A172 (cell line): ENCODE results near the gene DYRK4. TPM values are rescaled to one million over a fixed set of nuclear protein-coding genes. Genes with fewer than 3 reads are reported as not detected.

ENCODE experiments used
- DNase-seq: peaks from one replicate; pipeline ENCODE4 v3.0.0-alpha.2; 2015; ENCODE audit warnings: low spot score
- total RNA-seq: library from RNA; depleted of rRNA; stranded (reverse); fragments of >200 nt; shearing (Covaris generic); gene quantifications from 2 replicates; pipeline ENCODE4 v1.2.3, GENCODE V29; 2014

Gene DYRK4
- total RNA-seq, 1 experiment from 2014 or later: 17.6 TPM

GRCh38 chr12:4563336-4563735 lies 1.3 kb downstream of the DYRK4 start:
- DNase-seq: no peak

- no peak for DNase-seq
Observed at GRCh38 chr12:4564818-4565217, 2.8 kb downstream of the DYRK4 start.

GRCh38 chr12:4566474-4566873 lies 4.5 kb downstream of the DYRK4 start:
- no peak for DNase-seq

GRCh38 chr12:4567073-4567881 lies 5.3 kb downstream of the DYRK4 start:
- no peak for DNase-seq

DNA sequence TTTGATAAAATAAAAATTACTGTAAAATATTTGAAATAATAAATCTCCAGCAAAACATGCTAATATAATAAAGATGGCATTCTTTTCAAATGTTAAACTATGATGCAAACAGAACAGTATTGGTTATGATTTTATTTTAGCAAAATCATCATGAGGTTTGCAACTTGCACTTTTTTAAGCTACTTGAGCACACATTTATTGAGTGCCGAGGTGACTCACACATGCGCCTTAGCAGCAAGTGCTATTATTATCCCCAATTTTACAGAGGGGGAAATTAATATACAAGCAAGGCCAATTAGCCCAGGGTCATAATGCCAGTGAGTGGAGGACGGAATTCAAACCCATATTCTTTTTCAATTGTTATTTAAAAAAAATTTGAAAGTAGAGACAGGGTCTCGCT lies 7.3 kb downstream of the DYRK4 start:
- DNase-seq: no peak

GRCh38 chr12:4572680-4573079 lies 10.7 kb downstream of the DYRK4 start:
- DNase-seq: no peak

DNA sequence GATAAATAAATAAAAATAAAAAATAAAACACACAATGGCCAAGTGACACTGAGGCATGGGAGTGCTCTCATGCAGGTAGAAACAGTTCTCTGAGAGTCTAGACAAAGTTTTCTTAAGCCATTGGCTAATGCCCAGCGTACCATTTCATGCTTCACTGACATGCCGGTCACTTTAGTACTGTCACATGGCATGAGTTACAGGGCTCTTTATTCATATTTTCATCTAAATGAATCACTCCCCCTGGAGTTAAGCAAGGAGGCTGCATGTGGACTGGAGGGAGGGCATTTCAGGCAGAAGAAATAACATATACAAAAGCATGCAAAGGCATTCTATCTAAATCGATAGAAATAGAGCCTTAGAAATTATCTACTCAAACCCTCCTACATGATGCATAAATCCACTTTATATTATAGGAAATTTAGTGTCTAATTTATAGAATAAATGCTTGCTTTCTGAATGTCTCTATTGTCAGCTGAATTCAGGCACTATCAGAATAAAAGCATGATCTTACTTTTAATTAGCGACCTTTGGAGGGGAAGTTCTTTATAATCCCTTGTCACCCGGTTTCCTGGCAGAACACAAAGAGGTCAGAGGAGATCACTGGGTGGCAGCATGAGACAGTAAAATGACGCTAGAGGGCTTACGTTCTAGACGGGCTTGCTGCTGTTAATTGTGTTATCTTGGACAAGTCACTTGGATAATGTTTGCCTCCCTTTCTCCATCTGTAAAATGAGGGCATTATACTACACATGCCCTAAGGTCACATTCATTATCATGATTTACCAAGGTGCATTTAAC lies 17.5 kb downstream of the DYRK4 start:
- DNase-seq: no peak

DNA sequence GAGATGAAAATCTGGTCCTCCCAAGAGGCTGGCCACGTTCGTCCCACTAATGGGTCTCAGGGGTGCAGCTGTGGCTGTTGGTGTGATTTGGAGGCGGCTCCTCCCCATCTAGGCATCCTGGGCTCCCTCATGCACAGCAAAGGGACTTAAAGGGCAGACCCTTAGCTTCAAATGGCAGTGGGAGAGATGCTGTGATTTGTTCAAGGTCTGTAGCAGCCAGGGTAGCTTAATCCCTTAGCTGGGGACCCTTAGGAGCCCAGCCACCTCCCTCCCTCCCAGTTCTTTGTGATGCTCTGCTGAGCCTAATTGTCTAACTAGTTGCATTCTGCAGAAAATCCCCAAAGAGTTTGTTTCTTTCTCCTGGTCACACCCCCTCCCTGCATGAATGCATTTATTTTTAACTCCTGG lies 18.3 kb downstream of the DYRK4 start:
- DNase-seq: no peak

DNA sequence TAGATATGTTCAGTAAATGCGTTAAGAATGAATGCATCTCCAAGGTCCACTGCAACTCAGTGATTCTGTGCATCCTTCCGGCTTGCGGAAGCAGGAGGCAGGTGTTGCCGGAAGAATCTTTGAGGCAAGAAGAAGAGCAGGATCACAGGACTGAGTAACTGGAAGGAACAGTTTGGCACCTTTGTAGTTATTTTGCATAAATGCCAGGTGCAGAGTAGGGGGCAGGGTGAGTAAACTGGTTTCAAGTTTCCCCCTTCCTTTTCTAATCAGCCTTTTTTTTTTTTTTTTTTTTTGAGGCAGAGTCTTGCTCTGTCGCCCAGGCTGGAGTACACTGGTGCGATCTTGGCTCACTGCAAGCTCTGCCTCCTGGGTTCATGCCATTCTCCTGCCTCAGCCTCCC lies 22.3 kb downstream of the DYRK4 start:
- no peak for DNase-seq

GRCh38 chr12:4584896-4585295 lies 22.9 kb downstream of the DYRK4 start:
- DNase-seq: no peak

DNA sequence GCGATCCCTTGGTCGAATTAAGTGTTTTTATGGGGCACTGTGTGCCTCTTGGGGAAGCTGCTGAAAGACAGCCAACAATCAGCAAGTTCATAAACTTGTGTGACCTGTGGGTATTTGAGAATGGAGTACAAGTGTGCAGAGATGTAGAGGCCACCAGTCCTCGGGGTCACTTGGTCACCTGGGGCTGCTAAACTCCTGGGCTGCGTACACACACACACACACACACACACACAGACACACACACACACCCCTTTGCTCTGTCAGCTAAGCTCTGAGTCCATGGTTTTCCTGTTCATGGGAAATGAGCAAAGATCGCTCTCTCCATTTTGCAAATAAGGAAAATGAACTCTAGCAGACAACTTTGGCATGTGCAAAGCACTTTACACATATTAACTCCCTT lies 24.5 kb downstream of the DYRK4 start:
- no peak for DNase-seq

- DNase-seq: no peak
Observed at GRCh38 chr12:4587108-4587507, 25.1 kb downstream of the DYRK4 start.

GRCh38 chr12:4588916-4589315 lies 26.9 kb downstream of the DYRK4 start:
- DNase-seq: no peak

DNA sequence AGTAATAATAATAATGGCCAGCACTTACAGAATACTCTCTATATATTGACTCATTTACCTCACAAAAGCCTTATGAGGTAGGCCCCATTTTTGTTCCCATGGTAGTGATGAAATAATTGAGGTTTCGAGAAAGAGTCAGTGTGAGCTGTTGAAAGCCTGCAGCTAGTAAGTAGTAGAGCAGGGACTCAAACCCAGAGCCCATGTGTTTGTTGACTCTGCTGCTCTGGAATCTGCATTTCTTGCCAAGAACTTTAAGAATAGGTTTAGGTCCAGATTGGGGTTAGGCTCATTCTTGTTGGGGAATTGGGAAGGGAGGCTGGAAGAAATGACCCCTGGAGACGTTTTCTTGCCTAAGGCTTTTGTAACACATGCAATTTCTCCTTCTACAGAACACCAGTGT lies 27.9 kb downstream of the DYRK4 start:
- no peak for DNase-seq

DNA sequence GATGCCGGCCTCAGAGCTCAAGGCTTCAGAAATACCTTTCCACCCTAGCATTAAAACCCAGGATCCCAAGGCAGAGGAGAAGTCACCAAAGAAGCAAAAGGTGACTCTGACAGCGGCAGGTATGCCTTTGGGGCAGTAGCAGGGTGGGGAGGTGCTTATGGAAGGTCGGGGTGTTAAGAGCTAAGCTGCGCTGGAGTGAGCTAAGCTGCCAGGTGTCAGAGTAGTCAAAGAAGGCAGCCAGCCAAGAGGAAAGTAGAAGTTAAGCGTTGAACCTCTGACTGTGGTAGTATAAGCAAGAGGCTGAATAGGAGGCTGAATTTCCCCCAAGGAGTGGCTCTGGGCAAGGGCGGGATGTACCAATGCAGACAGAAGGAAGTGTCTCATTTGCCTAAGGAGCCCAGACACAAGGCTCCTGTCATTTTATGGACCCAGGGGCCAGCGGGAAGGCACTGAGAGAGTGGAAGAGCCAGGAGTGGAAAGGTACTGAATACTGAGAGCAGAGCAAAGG lies 29.2 kb downstream of the DYRK4 start:
- DNase-seq: no peak

GRCh38 chr12:4595881-4596280 lies 33.9 kb downstream of the DYRK4 start:
- no peak for DNase-seq

DNA sequence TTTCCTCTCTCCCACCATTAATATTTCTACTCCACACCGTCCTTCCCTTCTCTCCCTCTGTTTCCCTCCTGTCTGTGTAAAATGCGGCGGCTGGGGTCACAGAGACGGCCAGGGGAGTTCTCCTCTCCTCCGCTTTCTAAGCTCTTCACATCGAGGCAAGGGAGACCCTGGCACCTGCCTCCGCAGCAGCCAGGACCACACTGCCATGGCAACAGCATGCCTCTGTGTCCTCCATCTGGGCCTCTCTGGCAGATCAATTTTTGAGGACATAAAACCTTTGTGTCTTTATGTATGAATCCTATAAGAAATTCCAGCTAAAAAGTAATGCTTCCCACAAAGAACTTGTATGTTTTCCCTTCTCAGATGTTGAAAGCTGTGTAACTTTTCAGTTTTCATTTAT lies 41.4 kb downstream of the DYRK4 start:
- DNase-seq: no peak

DNA sequence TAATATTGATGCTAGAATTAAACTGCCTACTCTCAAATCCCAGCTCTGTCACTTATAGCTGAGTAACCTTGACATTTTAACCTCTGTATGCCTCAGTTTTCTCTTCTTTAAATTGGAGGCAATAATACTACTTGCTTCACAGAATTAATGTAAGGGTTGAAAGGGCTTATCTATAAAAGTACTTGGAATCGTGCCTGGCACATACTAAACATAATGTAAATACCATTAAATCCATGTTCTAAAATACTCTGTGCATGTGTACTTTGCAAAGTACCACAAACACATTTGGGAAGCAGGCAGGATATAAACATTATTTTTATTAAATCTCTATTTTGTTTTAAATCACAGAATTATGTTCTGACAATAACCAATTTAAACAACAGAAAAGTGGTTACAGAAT lies 41.9 kb downstream of the DYRK4 start:
- DNase-seq: no peak

- DNase-seq: peak; percentile 70
Observed at GRCh38 chr12:4604684-4605193, 42.7 kb downstream of the DYRK4 start.

- DNase-seq: no peak
Observed at GRCh38 chr12:4607056-4607455, 45.0 kb downstream of the DYRK4 start.

DNA sequence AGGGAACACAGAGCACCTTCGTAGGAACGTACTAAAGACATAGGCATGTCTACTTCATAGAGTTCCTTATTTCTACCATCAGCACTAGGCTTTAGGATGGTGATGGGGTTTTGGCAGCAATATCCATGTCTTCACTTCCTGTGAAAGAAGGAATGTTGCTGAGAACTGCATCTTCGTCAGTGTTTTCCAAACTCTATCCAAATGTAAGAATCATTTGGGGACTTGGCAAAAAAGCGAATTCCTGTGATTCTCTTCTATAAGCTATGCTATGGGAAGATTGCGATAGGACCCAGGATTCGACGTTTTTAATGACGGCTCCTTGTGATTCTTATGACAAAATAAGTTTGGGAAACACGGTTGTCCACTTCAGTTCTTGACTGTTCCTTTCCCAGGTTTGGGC lies 47.1 kb downstream of the DYRK4 start:
- DNase-seq: no peak

DNA sequence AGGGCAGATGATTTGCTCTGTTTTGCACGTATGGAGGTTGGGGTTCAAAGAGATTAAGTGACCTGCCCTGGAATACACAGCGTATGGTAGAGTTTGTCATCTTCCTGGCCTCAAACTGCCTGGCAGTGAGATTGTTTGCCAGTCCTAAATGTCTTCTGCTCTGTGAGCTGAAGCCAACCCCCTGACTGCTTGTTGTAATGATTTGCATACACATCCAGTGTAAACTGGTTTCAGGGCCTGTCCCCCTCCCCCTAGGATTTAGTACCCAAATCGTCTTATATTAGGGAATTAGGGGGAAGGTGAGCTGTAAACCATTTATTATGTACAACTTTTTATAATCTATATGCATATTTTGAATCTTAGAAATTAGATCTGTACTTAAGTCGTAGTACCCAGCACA lies 48.5 kb downstream of the DYRK4 start:
- DNase-seq: no peak

DNA sequence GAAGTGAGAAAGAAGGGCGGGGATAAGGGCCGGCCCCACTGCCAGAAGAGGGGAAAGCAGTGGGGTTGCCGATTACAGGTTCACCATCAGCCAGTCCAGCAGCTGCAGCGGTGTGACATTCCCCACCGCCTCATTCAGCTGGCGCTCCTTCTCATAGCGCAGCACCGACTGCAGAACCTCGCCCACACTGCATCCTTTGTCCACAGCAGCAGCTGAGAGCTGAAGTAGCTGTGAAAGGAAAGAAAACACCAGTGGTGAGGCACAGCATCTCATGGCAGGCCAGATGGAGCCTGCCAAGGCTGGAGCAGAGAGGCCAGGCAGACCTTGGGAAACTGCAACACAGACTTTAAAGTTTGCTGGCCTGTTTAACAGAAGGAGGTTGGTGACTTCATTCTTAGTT lies 53.7 kb downstream of the DYRK4 start:
- no peak for DNase-seq
